SK-N-MC (cell line): ENCODE results near the gene ACTR6.

Experiments
- DNase-seq: peaks from one replicate; pipeline ENCODE4 v3.0.0-alpha.2; 2011; ENCODE audit warnings: low read depth, low spot score
- H3K27ac ChIP-seq: fragments of 200-600 bp; sonication (generic); 2 replicates; pipeline ENCODE4 v1.5.1; 2016; ENCODE audit warnings: mixed run types
- H3K36me3 ChIP-seq: fragments of 200-600 bp; sonication (generic); 2 replicates; pipeline ENCODE4 v1.6.1; 2017; ENCODE audit warnings: antibody characterized with exemption, low read length, mixed read lengths; ENCODE audit not compliant: insufficient read depth
- H3K4me3 ChIP-seq: fragments of 200-600 bp; sonication (generic); 2 replicates; pipeline ENCODE4 v1.5.1; 2016
- H3K9ac ChIP-seq: fragments of 200-600 bp; sonication (generic); 2 replicates; pipeline ENCODE4 v1.8.0; 2017; ENCODE audit warnings: mixed run types, mixed read lengths; ENCODE audit not compliant: insufficient read length
- H3K9me3 ChIP-seq: fragments of 200-600 bp; sonication (generic); 2 replicates; pipeline ENCODE4 v1.6.1; 2017; ENCODE audit warnings: low read depth, mild to moderate bottlenecking, antibody characterized with exemption, low read length, moderate library complexity, mixed read lengths
- EZH2 ChIP-seq: fragments of 200-600 bp; sonication (generic); IDR thresholded peaks from one replicate; pipeline ENCODE4 v1.6.1; 2017; ENCODE audit warnings: antibody characterized with exemption
- FOXP2 ChIP-seq: optimal IDR thresholded peaks from 2 replicates; pipeline ENCODE3; 2011; ENCODE audit warnings: mild to moderate bottlenecking, moderate library complexity; ENCODE audit not compliant: insufficient read depth; ENCODE audit errors: extremely low read length, control extremely low read depth
- POLR2AphosphoS5 ChIP-seq: IDR thresholded peaks from 2 replicates; pipeline ENCODE4 v1.6.1; 2012; ENCODE audit warnings: mild to moderate bottlenecking, low read depth, low read length, borderline replicate concordance

Gene ACTR6

DNA sequence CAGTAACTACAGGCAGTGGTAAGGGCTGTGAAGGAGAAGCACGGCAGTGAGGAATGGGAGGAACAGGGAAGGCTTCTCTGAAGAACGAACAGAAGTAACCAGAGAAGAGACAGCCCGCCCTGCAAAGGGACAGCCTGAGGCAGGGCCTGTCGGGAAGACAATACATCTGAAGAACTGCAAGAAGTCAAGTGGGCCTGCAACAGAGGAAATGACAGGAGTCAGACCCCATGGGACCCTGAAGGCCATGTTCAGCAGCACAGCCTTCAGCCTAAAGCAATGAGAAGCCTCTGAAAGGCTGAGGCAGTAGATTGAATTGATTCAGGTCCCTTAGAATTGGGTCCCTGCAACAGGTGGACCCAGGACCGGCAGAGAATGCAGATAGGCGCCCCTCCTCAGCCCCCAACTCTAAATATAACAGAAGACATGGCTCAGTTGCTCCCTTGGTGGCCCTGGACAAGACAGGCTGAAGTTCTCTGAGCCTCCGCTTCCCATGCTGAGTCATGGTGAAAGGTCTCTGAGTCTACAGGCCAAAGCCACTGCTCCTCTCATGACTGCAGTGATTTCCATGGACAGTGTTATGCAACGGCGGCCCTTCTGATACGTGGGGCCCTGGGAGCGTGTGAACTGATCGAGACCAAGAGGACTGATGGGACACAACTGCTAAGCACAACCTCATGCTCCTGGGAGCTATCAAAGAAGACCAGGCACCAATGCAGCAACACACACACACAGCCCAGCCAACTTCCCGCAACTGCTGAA, 10.8 kb upstream of the ACTR6 start:
- TF ChIP-seq POLR2AphosphoS5 (no peak), EZH2 (no peak), FOXP2 (no peak)
- DNase-seq: no peak
- no peak overlapping the region for H3K4me3 ChIP-seq
- H3K36me3 ChIP-seq: no peaks in the 10 kb centered on the region
- no peak overlapping the region for H3K9ac ChIP-seq
- H3K9me3 ChIP-seq: no peaks in the 10 kb centered on the region
- no peak overlapping the region for H3K27ac ChIP-seq

- TF ChIP-seq EZH2 (no peak), POLR2AphosphoS5 (no peak), FOXP2 (no peak)
- no peak overlapping the region for H3K27ac ChIP-seq
- H3K36me3 ChIP-seq: no peaks in the 10 kb centered on the region
- H3K9me3 ChIP-seq: no peaks in the 10 kb centered on the region
- no peak overlapping the region for H3K4me3 ChIP-seq
- no peak for DNase-seq
- no peak overlapping the region for H3K9ac ChIP-seq
These were observed 7.5 kb upstream of the ACTR6 start for GRCh38 chr12:100193085-100193484.

DNA sequence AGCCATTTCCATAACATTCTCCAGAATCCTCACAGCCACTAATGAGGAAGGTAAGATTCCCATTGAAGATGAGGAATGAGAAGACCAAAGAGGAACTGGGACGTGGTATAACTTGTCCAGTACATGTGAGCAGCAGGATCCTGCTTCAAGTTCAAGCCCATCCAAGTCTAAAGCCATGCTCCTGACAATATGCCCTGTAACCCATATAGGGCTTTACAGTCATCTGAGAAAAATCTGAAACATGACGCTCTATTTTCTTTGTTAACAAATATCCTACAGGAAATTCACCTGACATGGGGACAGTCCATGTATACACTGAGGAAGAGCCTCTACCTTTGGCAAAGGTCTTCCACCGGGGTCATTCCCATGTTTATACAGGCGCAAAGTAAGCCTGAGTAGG, 3.1 kb upstream of the ACTR6 start:
- Histone ChIP-seq H3K9ac (no peak overlapping the region), H3K36me3 (no peaks in the 10 kb centered on the region), H3K27ac (no peak overlapping the region), H3K4me3 (no peak overlapping the region), H3K9me3 (no peaks in the 10 kb centered on the region)
- TF ChIP-seq POLR2AphosphoS5: no peak
- no peak for TF ChIP-seq EZH2
- TF ChIP-seq FOXP2: no peak
- DNase-seq: no peak

- Histone ChIP-seq H3K27ac (no peak overlapping the region), H3K9me3 (no peaks in the 10 kb centered on the region), H3K36me3 (no peaks in the 10 kb centered on the region), H3K9ac (no peak overlapping the region), H3K4me3 (no peak overlapping the region)
- no peak for TF ChIP-seq POLR2AphosphoS5
- no peak for TF ChIP-seq EZH2
- TF ChIP-seq FOXP2: no peak
- no peak for DNase-seq
These were observed 1.6 kb upstream of the ACTR6 start for GRCh38 chr12:100199023-100199346.

GRCh38 chr12:100199347-100200149, 1.1 kb upstream of the ACTR6 start:
- Histone ChIP-seq H3K9ac (no peak overlapping the region), H3K27ac (no peak overlapping the region), H3K36me3 (peaks cover under 1% of the 10 kb centered on the region), H3K9me3 (no peaks in the 10 kb centered on the region), H3K4me3 (peak overlapping the region; percentile 95)
- no peak for TF ChIP-seq POLR2AphosphoS5
- TF ChIP-seq EZH2: no peak
- TF ChIP-seq FOXP2: no peak
- no peak for DNase-seq

DNA sequence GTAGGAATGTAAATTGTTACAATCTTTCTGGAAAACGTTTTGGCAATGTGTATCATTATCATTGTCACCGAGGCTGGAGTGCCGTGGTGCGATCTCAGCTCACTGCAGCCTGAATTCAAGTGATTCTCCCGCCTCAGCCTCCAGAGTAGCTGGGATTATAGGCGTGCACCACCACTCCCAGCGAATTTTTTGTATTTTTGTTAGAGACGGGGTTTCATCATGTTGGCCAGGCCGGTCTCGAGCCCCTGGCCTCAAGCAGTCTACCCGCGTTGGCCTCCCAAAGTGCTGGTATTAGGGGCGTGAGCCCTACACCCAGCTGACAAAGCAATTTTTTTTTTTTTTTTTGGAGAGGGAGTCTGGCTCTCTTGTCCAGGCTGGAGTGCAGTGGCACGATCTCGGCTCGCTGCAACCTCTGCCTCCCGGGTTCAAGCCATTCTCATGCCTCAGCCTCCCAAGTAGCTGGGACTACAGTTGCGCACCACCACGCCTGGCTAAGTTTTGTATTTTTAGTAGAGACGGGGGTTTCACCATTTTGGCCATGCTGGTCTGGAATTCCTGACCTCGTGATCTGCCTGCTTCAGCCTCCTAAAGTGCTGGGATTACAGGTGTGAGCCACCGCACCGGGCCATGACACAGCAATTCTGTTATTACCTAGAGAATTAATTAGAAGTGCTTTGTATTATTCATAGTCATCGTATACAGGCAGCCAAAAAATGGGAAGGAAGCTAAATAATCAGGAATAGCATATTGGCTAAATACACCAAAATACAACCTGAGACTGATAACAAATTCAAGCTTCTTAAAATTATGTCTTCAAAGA, 1.2 kb downstream of the ACTR6 start:
- Histone ChIP-seq H3K9me3 (no peaks in the 10 kb centered on the region), H3K4me3 (peak overlapping the region; percentile 95), H3K9ac (peak overlapping the region; percentile 93), H3K27ac (no peak overlapping the region), H3K36me3 (peaks cover 7% of the 10 kb centered on the region)
- TF ChIP-seq EZH2: no peak
- no peak for TF ChIP-seq POLR2AphosphoS5
- TF ChIP-seq FOXP2: no peak
- DNase-seq: no peak

- no peak overlapping the region for H3K4me3 ChIP-seq
These were observed 6.7 kb downstream of the ACTR6 start for GRCh38 chr12:100207311-100207710.

DNA sequence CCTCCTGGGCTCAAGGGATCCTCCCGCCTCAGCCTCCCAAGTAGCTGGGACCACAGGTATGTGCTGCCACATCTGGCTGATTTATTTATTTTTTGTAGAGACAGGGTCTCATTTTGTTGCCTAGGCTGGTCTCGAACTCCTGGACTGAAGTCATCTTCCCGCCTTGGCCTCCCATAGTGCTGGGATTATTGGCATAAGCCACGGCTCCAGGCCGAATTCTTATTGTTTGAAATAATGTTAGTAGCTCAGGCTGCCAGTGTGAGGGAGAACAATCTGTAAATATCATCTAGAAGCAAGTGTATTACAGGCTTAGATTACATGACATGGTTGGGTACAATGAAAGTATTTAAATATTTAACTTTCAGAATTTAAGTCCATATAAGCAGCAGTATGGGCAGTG, 8.2 kb downstream of the ACTR6 start:
- no peaks in the 10 kb centered on the region for H3K9me3 ChIP-seq
- no peak overlapping the region for H3K27ac ChIP-seq
- no peak overlapping the region for H3K9ac ChIP-seq
- peaks cover 61% of the 10 kb centered on the region for H3K36me3 ChIP-seq
- DNase-seq: no peak
- H3K4me3 ChIP-seq: no peak overlapping the region
- TF ChIP-seq EZH2: no peak
- no peak for TF ChIP-seq POLR2AphosphoS5
- TF ChIP-seq FOXP2: no peak

More at GRCh38 chr12:100207311-100207710, 6.7 kb downstream of the ACTR6 start:
- Histone ChIP-seq H3K27ac (no peak overlapping the region), H3K36me3 (peaks cover 49% of the 10 kb centered on the region), H3K9me3 (no peaks in the 10 kb centered on the region), H3K9ac (no peak overlapping the region)
- DNase-seq: no peak
- TF ChIP-seq EZH2 (no peak), FOXP2 (no peak), POLR2AphosphoS5 (no peak)

- no peak for TF ChIP-seq POLR2AphosphoS5
- Histone ChIP-seq H3K27ac (no peak overlapping the region), H3K9me3 (no peaks in the 10 kb centered on the region), H3K36me3 (peaks cover 65% of the 10 kb centered on the region), H3K9ac (no peak overlapping the region), H3K4me3 (no peak overlapping the region)
- no peak for DNase-seq
These were observed 11.1 kb downstream of the ACTR6 start for GRCh38 chr12:100211698-100212097.
